ENCODE measurements around the gene SLC10A3. TPM values are rescaled to one million over a fixed set of nuclear protein-coding genes. Genes with fewer than 3 reads are reported as not detected.

Gene SLC10A3
- total and polyA plus RNA-seq, 2 of the 13 experiments (the other 11 are each of a cell fraction or from before 2014, with no cell fraction given): 10.1 to 11.5 TPM

GRCh38 chrX:154478728-154479622 is 11.5 kb downstream of the SLC10A3 start, which contains the start of gene LAGE3 (continued):
- TF ChIP-seq ZNF225 (CRISPR knock-in tag; IDR thresholded peaks at IDR 0.05) (no peak), IKZF5 (CRISPR knock-in tag; IDR thresholded peaks at IDR 0.05) (0 out of 2 replicates have a peak, but pooled peaks have one; percentile 42), CREB1 (IDR thresholded peaks at IDR 0.05) (no peak; the same call in 1 of the 2 replicates), CREB1 (CRISPR knock-in tag; IDR thresholded peaks at IDR 0.05) (no peak), PRDM10 (CRISPR knock-in tag; IDR thresholded peaks at IDR 0.05; ENCODE audit: low read depth) (no peak), PTBP1 (IDR thresholded peaks at IDR 0.05; ENCODE audit: low read depth, low read length, poor library complexity, severe bottlenecking) (no peak), FOXP1 (IDR thresholded peaks at IDR 0.05) (no peak), FOXP1 (CRISPR knock-in tag; IDR thresholded peaks at IDR 0.05) (no peak), MYC (CRISPR knock-in tag; IDR thresholded peaks at IDR 0.05; ENCODE audit: borderline replicate concordance) (peak; percentile 62; the same call in 1 of the 2 replicates), ZNF138 (CRISPR knock-in tag; IDR thresholded peaks at IDR 0.05; ENCODE audit: low read depth) (no peak; the same call in 1 of the 2 replicates), CAMTA2 (CRISPR knock-in tag; IDR thresholded peaks at IDR 0.05; ENCODE audit: borderline replicate concordance) (no peak), ZNF335 (CRISPR knock-in tag; IDR thresholded peaks at IDR 0.05) (no peak), KAT8 (CRISPR knock-in tag; IDR thresholded peaks at IDR 0.05) (0 out of 2 replicates have a peak, but pooled peaks have one; percentile 22), ZBTB8A (CRISPR knock-in tag; IDR thresholded peaks at IDR 0.05; ENCODE audit: borderline replicate concordance, low read depth) (no peak), DR1 (CRISPR knock-in tag; IDR thresholded peaks at IDR 0.05) (no peak), ZNF124 (CRISPR knock-in tag; IDR thresholded peaks at IDR 0.05) (no peak), EHMT2 (IDR thresholded peaks at IDR 0.05; ENCODE audit: borderline replicate concordance, low read depth, low read length) (no peak), MIER2 (CRISPR knock-in tag; IDR thresholded peaks at IDR 0.05) (no peak)
- TF ChIP-seq, protein P1, sequence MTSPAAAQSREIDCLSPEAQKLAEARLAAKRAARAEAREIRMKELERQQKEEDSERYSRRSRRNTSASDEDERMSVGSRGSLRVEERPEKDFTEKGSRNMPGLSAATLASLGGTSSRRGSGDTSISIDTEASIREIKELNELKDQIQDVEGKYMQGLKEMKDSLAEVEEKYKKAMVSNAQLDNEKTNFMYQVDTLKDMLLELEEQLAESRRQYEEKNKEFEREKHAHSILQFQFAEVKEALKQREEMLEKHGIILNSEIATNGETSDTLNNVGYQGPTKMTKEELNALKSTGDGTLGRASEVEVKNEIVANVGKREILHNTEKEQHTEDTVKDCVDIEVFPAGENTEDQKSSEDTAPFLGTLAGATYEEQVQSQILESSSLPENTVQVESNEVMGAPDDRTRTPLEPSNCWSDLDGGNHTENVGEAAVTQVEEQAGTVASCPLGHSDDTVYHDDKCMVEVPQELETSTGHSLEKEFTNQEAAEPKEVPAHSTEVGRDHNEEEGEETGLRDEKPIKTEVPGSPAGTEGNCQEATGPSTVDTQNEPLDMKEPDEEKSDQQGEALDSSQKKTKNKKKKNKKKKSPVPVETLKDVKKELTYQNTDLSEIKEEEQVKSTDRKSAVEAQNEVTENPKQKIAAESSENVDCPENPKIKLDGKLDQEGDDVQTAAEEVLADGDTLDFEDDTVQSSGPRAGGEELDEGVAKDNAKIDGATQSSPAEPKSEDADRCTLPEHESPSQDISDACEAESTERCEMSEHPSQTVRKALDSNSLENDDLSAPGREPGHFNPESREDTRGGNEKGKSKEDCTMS (CRISPR knock-in tag; conservative IDR thresholded peaks at IDR 0.05): no peak
- TF ChIP-seq, protein P2, sequence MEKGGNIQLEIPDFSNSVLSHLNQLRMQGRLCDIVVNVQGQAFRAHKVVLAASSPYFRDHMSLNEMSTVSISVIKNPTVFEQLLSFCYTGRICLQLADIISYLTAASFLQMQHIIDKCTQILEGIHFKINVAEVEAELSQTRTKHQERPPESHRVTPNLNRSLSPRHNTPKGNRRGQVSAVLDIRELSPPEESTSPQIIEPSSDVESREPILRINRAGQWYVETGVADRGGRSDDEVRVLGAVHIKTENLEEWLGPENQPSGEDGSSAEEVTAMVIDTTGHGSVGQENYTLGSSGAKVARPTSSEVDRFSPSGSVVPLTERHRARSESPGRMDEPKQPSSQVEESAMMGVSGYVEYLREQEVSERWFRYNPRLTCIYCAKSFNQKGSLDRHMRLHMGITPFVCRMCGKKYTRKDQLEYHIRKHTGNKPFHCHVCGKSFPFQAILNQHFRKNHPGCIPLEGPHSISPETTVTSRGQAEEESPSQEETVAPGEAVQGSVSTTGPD (CRISPR knock-in tag; IDR thresholded peaks at IDR 0.05): no peak

Measured in HepG2 (cell line).